ENCODE results near the gene CDO1. TPM values are rescaled to one million over a fixed set of nuclear protein-coding genes. Genes with fewer than 3 reads are reported as not detected.
"Not testable (repeated sequence)": the region's sequence is repeated elsewhere in the genome, so short reads cannot be mapped to it uniquely, and the experiment has no call there.

Gene CDO1
- total RNA-seq, 1 donor from 2014 or later = 21.9 TPM

DNA sequence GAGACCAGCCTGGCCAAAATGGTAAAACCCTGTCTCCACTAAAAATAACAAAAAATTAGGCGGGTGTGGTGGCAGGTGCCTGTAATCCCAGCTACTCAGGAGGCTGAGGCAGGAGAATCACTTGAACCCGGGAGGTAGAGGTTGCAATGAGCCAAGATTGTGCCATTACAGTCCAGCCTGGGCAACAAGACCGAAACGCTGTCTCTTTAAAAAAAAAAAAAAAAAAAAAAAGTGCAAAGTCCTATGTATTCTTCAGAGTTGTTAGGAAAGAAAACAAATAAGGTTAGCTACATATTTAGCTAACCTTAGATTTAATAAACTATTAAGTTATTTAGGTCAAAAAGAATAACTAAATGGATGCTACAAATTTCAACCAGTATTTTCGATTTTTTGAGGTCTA lies 13.5 kb upstream of the CDO1 start:
- H2AFZ ChIP-seq (replicated peaks) = no peak overlapping the region
- H3K27ac ChIP-seq = no peak overlapping the region
- no peak for DNase-seq (ENCODE audit: low spot score)
- Mint-ChIP-seq H3K27ac (no peak overlapping the region), H3K4me3 (no peak overlapping the region), H3K9me3 (no peaks in the 10 kb centered on the region), H3K4me1 (no peaks in the 10 kb centered on the region), H3K27me3 (ENCODE audit: insufficient read depth, low read depth) (no peaks in the 10 kb centered on the region), H3K36me3 (peaks cover 20% of the 10 kb centered on the region)
- H3K27me3 ChIP-seq = no peaks in the 10 kb centered on the region
- H3F3A ChIP-seq (ENCODE audit: low read depth) = peaks cover 7% of the 10 kb centered on the region
- H3K4me2 ChIP-seq = no peak overlapping the region
- H3K4me3 ChIP-seq = no peak overlapping the region
- H4K20me1 ChIP-seq (ENCODE audit: low read depth) = no peaks in the 10 kb centered on the region
- H3K9me3 ChIP-seq (ENCODE audit: low read depth) = no peaks in the 10 kb centered on the region
- no peaks in the 10 kb centered on the region for H3K4me1 ChIP-seq
- H3K9ac ChIP-seq = no peak overlapping the region
- TF ChIP-seq, protein P1, sequence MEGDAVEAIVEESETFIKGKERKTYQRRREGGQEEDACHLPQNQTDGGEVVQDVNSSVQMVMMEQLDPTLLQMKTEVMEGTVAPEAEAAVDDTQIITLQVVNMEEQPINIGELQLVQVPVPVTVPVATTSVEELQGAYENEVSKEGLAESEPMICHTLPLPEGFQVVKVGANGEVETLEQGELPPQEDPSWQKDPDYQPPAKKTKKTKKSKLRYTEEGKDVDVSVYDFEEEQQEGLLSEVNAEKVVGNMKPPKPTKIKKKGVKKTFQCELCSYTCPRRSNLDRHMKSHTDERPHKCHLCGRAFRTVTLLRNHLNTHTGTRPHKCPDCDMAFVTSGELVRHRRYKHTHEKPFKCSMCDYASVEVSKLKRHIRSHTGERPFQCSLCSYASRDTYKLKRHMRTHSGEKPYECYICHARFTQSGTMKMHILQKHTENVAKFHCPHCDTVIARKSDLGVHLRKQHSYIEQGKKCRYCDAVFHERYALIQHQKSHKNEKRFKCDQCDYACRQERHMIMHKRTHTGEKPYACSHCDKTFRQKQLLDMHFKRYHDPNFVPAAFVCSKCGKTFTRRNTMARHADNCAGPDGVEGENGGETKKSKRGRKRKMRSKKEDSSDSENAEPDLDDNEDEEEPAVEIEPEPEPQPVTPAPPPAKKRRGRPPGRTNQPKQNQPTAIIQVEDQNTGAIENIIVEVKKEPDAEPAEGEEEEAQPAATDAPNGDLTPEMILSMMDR (IDR thresholded peaks at IDR 0.05) = no peak
- TF ChIP-seq EZH2 (IDR thresholded peaks at IDR 0.05) (no peak), EZH2phosphoT487 (IDR thresholded peaks at IDR 0.05) (no peak)
- no peaks in the 10 kb centered on the region for H3K79me2 ChIP-seq (ENCODE audit: low read depth)
- peaks cover 12% of the 10 kb centered on the region for H3K36me3 ChIP-seq

DNA sequence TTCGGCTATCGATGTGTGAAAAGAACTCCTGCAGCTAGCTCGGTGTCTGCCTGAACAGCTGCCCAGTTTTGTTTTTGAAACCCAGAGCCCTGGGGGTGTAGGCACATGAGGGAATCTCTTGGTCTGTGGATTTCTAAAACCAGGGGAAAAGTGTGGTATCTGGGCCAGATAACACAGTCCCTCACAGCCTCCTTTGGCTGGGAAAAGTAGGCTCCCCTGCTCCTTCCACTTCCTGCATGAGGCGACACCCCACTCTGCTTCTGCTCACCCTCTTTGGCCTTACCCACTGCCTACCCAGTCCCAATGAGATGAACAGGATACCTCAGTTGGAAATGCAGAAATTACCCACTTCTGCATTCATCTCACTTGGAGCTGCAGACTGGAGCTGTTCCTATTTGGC lies 9.5 kb upstream of the CDO1 start:
- Histone ChIP-seq H3F3A (ENCODE audit: low read depth) (no peaks in the 10 kb centered on the region), H3K9me3 (ENCODE audit: low read depth) (no peaks in the 10 kb centered on the region)

DNA sequence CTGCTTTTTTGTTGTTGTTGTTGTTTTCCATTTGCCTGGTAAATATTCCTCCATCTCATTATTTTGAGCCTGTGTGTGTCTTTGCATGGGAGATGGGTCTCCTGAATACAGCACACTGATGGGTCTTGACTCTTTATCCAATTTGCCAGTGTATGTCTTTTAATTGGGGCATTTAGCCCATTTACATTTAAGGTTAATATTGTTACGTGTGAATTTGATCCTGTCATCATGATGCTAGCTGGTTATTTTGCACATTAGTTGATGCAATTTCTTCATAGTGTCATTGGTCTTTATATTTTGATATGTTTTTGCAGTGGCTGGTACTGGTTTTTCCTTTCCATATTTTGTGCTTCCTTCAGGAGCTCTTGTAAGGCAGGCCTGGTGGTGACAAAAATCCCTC lies 8.5 kb upstream of the CDO1 start:
- H3K4me1 ChIP-seq; H2AFZ ChIP-seq (replicated peaks); H3K4me3 Mint-ChIP-seq; H3K79me2 ChIP-seq (ENCODE audit: low read depth); H3K27me3 ChIP-seq; DNase-seq (ENCODE audit: low spot score); H3K27ac Mint-ChIP-seq; H3K9me3 Mint-ChIP-seq; H3K9ac ChIP-seq; H4K20me1 ChIP-seq (ENCODE audit: low read depth); H3K36me3 ChIP-seq; H3K27me3 Mint-ChIP-seq (ENCODE audit: insufficient read depth, low read depth); H3F3A ChIP-seq (ENCODE audit: low read depth); H3K4me2 ChIP-seq; H3K4me3 ChIP-seq; H3K9me3 ChIP-seq (ENCODE audit: low read depth); H3K4me1 Mint-ChIP-seq; H3K27ac ChIP-seq: not testable (repeated sequence)
- peaks cover 14% of the 10 kb centered on the region for H3K36me3 Mint-ChIP-seq

More for the DNA sequence above, 9.5 kb upstream of the CDO1 start:
- Mint-ChIP-seq H3K27ac (no peak overlapping the region), H3K27me3 (ENCODE audit: insufficient read depth, low read depth) (no peaks in the 10 kb centered on the region), H3K4me1 (no peaks in the 10 kb centered on the region), H3K4me3 (no peak overlapping the region), H3K36me3 (peaks cover 14% of the 10 kb centered on the region), H3K9me3 (peaks cover 3% of the 10 kb centered on the region)
- Histone ChIP-seq H4K20me1 (ENCODE audit: low read depth) (no peaks in the 10 kb centered on the region), H2AFZ (replicated peaks) (no peak overlapping the region), H3K4me1 (no peaks in the 10 kb centered on the region), H3K36me3 (peaks cover 7% of the 10 kb centered on the region), H3K27ac (no peak overlapping the region), H3K9ac (no peak overlapping the region), H3K79me2 (ENCODE audit: low read depth) (no peaks in the 10 kb centered on the region), H3K4me3 (no peak overlapping the region), H3K27me3 (no peaks in the 10 kb centered on the region), H3K4me2 (no peak overlapping the region)
- TF ChIP-seq EZH2phosphoT487 (IDR thresholded peaks at IDR 0.05) (no peak), EZH2 (IDR thresholded peaks at IDR 0.05) (no peak)
- TF ChIP-seq, protein P1 (IDR thresholded peaks at IDR 0.05) = no peak
- DNase-seq (ENCODE audit: low spot score) = no peak

DNA sequence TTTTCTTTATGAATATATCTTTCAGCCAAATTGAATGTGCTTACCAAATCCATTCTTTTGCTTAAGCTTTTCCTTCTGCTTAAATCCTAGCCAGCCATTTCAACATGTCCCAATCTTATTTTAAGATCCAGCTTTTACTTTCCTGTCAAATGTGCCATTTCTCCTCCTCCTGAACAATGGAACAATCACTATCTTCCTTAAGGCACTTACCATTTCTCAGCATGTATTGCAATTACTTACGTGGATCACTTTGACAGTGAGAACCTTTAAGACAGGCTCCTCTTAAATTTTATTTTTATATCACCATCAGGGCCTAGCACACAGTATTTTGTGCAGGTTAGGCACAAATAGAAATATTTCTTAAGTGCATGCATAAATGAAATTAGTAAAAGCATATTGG lies 4.4 kb upstream of the CDO1 start:
- H3K4me1 ChIP-seq = no peaks in the 10 kb centered on the region
- H3K9me3 Mint-ChIP-seq = peaks cover 3% of the 10 kb centered on the region
- H3K36me3 ChIP-seq = no peaks in the 10 kb centered on the region
- H3F3A ChIP-seq (ENCODE audit: low read depth) = peaks cover 7% of the 10 kb centered on the region
- TF ChIP-seq, protein P1 (IDR thresholded peaks at IDR 0.05) = no peak
- TF ChIP-seq EZH2phosphoT487 (IDR thresholded peaks at IDR 0.05) (no peak), EZH2 (IDR thresholded peaks at IDR 0.05) (no peak)
- DNase-seq (ENCODE audit: low spot score) = no peak
- H3K9me3 ChIP-seq (ENCODE audit: low read depth) = no peaks in the 10 kb centered on the region
- H3K27ac Mint-ChIP-seq = no peak overlapping the region
- H3K27ac ChIP-seq = no peak overlapping the region
- H3K27me3 ChIP-seq = peaks cover 12% of the 10 kb centered on the region
- no peak overlapping the region for H3K4me3 ChIP-seq
- H3K27me3 Mint-ChIP-seq (ENCODE audit: insufficient read depth, low read depth) = no peaks in the 10 kb centered on the region
- H3K4me2 ChIP-seq = no peak overlapping the region
- H3K9ac ChIP-seq = no peak overlapping the region
- H3K79me2 ChIP-seq (ENCODE audit: low read depth) = no peaks in the 10 kb centered on the region
- no peak overlapping the region for H2AFZ ChIP-seq (replicated peaks)
- H3K4me1 Mint-ChIP-seq = peaks cover 15% of the 10 kb centered on the region
- H4K20me1 ChIP-seq (ENCODE audit: low read depth) = no peaks in the 10 kb centered on the region
- H3K4me3 Mint-ChIP-seq = no peak overlapping the region
- no peaks in the 10 kb centered on the region for H3K36me3 Mint-ChIP-seq
